Type B pancreatic cell (in vitro differentiated cells): ENCODE data around the gene EXPH5. TPM values are rescaled to one million over a fixed set of nuclear protein-coding genes. Genes with fewer than 3 reads are reported as not detected.

ENCODE experiments used
- DNase-seq: peaks from one replicate; pipeline ENCODE4 v3.0.0; 2021; ENCODE audit warnings: mixed read lengths; ENCODE audit not compliant: unreplicated experiment; ENCODE audit errors: extremely low spot score
- H3K27ac Mint-ChIP-seq: 2 replicates; pipeline ENCODE4 v1.8.0; 2021; ENCODE audit warnings: mild to moderate bottlenecking, mixed read lengths
- H3K27me3 Mint-ChIP-seq: 2 replicates; pipeline ENCODE4 v1.8.0; 2021; ENCODE audit warnings: mixed read lengths
- H3K36me3 Mint-ChIP-seq: 2 replicates; pipeline ENCODE4 v1.8.0; 2021; ENCODE audit warnings: mixed read lengths
- H3K4me1 Mint-ChIP-seq: one replicate; pipeline ENCODE4 v1.8.0; 2021; ENCODE audit warnings: mixed read lengths; ENCODE audit not compliant: unreplicated experiment
- H3K4me3 Mint-ChIP-seq: 2 replicates; pipeline ENCODE4 v1.8.0; 2021; ENCODE audit warnings: mild to moderate bottlenecking, mixed read lengths
- H3K9me3 Mint-ChIP-seq: 2 replicates; pipeline ENCODE4 v1.8.0; 2021; ENCODE audit warnings: mixed read lengths
- total RNA-seq: library from RNA; stranded (reverse); gene quantifications from 2 replicates; pipeline ENCODE4 v1.2.1, GENCODE V29; 2021; ENCODE audit warnings: low replicate concordance
- TF ChIP-seq, protein P1 (sequence below): fragments of 200-600 bp; sonication (generic); conservative IDR thresholded peaks from 2 replicates; pipeline ENCODE4 v1.5.0; 2021; ENCODE audit warnings: antibody characterized with exemption, mild to moderate bottlenecking

EXPH5 gene
- total RNA-seq, 1 donor from 2014 or later, result 15.2 TPM

- Mint-ChIP-seq H3K27ac (no peak overlapping the region), H3K27me3 (no peaks in the 10 kb centered on the region), H3K36me3 (peaks cover 15% of the 10 kb centered on the region), H3K9me3 (no peaks in the 10 kb centered on the region), H3K4me3 (no peak overlapping the region), H3K4me1 (peaks cover 4% of the 10 kb centered on the region)
- TF ChIP-seq, protein P1, sequence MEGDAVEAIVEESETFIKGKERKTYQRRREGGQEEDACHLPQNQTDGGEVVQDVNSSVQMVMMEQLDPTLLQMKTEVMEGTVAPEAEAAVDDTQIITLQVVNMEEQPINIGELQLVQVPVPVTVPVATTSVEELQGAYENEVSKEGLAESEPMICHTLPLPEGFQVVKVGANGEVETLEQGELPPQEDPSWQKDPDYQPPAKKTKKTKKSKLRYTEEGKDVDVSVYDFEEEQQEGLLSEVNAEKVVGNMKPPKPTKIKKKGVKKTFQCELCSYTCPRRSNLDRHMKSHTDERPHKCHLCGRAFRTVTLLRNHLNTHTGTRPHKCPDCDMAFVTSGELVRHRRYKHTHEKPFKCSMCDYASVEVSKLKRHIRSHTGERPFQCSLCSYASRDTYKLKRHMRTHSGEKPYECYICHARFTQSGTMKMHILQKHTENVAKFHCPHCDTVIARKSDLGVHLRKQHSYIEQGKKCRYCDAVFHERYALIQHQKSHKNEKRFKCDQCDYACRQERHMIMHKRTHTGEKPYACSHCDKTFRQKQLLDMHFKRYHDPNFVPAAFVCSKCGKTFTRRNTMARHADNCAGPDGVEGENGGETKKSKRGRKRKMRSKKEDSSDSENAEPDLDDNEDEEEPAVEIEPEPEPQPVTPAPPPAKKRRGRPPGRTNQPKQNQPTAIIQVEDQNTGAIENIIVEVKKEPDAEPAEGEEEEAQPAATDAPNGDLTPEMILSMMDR, result no peak
- DNase-seq, result no peak
Measured at GRCh38 chr11:108522318-108522717, 71.2 kb downstream of the EXPH5 start.

DNA sequence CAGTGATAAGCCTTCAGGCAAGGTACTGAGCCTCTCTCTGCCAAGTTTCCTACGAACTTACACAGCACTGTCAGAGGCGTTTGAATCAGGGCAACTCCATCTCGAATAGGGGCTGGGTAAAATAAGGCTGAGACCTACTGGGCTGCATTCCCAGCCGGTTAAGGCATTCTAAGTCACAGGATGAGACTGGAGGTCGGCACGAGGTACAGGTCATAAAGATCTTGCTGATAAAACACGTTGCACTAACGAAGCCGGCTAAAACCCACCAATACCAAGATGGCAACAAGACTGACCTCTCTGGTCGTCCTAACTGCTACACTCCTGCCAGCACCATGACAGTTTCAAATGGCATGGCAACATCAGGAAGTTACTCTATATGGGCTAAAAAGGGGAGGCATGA lies 75.0 kb downstream of the EXPH5 start:
- TF ChIP-seq, protein P1, result no peak
- peaks cover 14% of the 10 kb centered on the region for H3K36me3 Mint-ChIP-seq
- no peaks in the 10 kb centered on the region for H3K9me3 Mint-ChIP-seq
- no peak overlapping the region for H3K27ac Mint-ChIP-seq
- no peak overlapping the region for H3K4me3 Mint-ChIP-seq
- DNase-seq, result no peak
- H3K4me1 Mint-ChIP-seq, result no peaks in the 10 kb centered on the region
- H3K27me3 Mint-ChIP-seq, result no peaks in the 10 kb centered on the region

DNA sequence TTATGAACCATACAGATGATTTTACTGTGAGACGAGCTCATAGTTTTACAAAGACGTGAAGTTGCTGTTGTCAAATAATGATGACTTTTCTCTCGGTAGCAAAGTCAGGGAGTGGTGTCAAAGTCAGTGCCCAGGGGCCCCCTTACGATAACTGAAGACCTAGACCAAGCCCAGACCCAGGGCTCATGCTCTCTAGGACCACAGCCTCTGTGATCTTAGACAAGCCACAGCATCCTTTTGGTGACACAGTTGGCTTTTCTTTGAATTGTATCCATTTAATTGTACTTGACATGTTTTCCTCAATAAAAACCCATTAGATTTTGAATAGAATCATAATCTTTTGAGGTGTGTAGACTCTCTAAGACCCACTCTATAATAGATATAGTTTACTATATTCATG lies 77.4 kb downstream of the EXPH5 start:
- no peaks in the 10 kb centered on the region for H3K27me3 Mint-ChIP-seq
- H3K9me3 Mint-ChIP-seq, result no peaks in the 10 kb centered on the region
- no peak for DNase-seq
- peaks cover 24% of the 10 kb centered on the region for H3K36me3 Mint-ChIP-seq
- no peaks in the 10 kb centered on the region for H3K4me1 Mint-ChIP-seq
- no peak overlapping the region for H3K27ac Mint-ChIP-seq
- TF ChIP-seq, protein P1, result no peak
- H3K4me3 Mint-ChIP-seq, result no peak overlapping the region

DNA sequence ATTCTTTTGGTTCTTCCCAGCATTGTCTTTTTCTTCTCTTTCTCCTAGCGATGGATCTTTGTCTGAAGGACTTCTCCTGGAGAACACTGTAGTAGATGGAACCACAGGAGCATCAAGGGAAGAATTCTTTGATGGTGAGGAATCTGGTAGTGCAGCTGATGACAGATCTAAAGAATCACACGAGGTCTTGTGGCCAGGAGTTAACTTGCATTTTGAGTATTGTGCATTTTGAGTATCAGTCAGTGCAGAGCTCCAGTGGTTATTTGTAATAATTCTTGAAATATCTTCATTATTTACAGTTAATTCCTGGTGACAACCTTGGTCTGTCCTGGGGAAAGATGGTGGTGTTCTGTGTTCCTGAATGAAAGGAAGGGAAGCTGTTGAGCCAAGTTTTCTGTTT lies 80.9 kb downstream of the EXPH5 start:
- TF ChIP-seq, protein P1, result no peak
- H3K9me3 Mint-ChIP-seq, result peaks cover 5% of the 10 kb centered on the region
- H3K36me3 Mint-ChIP-seq, result peaks cover 36% of the 10 kb centered on the region
- no peaks in the 10 kb centered on the region for H3K4me1 Mint-ChIP-seq
- no peak for DNase-seq
- H3K27ac Mint-ChIP-seq, result no peak overlapping the region
- no peaks in the 10 kb centered on the region for H3K27me3 Mint-ChIP-seq
- H3K4me3 Mint-ChIP-seq, result no peak overlapping the region

- TF ChIP-seq, protein P1, result no peak
- H3K4me3 Mint-ChIP-seq, result no peak overlapping the region
- no peak overlapping the region for H3K27ac Mint-ChIP-seq
- peaks cover 42% of the 10 kb centered on the region for H3K36me3 Mint-ChIP-seq
- H3K9me3 Mint-ChIP-seq, result peaks cover 5% of the 10 kb centered on the region
- H3K27me3 Mint-ChIP-seq, result no peaks in the 10 kb centered on the region
- no peaks in the 10 kb centered on the region for H3K4me1 Mint-ChIP-seq
- no peak for DNase-seq
Measured at GRCh38 chr11:108511851-108512474, 81.6 kb downstream of the EXPH5 start.
